Activated CD4-positive, alpha-beta memory T cell treated with anti-CD3 and anti-CD28 coated beads for 36 hours (primary cell): ENCODE data around the gene BCHE. TPM values are rescaled to one million over a fixed set of nuclear protein-coding genes. Genes with fewer than 3 reads are reported as not detected.

Experiments
- CTCF ChIA-PET: fragments of 350-600 bp; sonication (Branson Sonifier 250); formaldehyde crosslinking; loops from one replicate; lab custom pipeline; 2021; ENCODE audit warnings: antibody characterized with exemption, inconsistent platforms; lab: Charles Lee
- POLR2A ChIA-PET: fragments of 350-600 bp; sonication (Branson Sonifier 250); formaldehyde crosslinking; loops from one replicate; lab custom pipeline; 2021; ENCODE audit warnings: antibody characterized with exemption; lab: Charles Lee
- DNase-seq: peaks from one replicate; pipeline ENCODE4 v3.0.0-alpha.2; 2020
- H3K27ac Mint-ChIP-seq: one replicate; pipeline ENCODE4 v1.8.0; 2021; ENCODE audit warnings: mixed read lengths
- H3K27me3 Mint-ChIP-seq: one replicate; pipeline ENCODE4 v1.8.0; 2021; ENCODE audit warnings: mixed read lengths
- H3K36me3 Mint-ChIP-seq: one replicate; pipeline ENCODE4 v1.8.0; 2021; ENCODE audit warnings: mixed read lengths
- H3K4me1 Mint-ChIP-seq: one replicate; pipeline ENCODE4 v1.8.0; 2021; ENCODE audit warnings: low read depth, mixed read lengths
- H3K4me3 Mint-ChIP-seq: one replicate; pipeline ENCODE4 v1.8.0; 2021; ENCODE audit warnings: mild to moderate bottlenecking, mixed read lengths
- H3K9me3 Mint-ChIP-seq: one replicate; pipeline ENCODE4 v1.8.0; 2021; ENCODE audit warnings: mixed read lengths
- intact Hi-C: fragments of 100-400 bp; cut with micrococcal nuclease; formaldehyde crosslinking; loops from one replicate; pipeline ENCODE4 v1.15.1; 2023
- total RNA-seq, 2 experiments: library from RNA; stranded (reverse); gene quantifications; one replicate each; pipeline ENCODE4 v1.2.3, GENCODE V29; 2021

Gene BCHE
- not detected for total RNA-seq

- H3K4me3 Mint-ChIP-seq = no peak within 1 kb of the TSS
- POLR2A ChIA-PET = no interaction called here
- H3K9me3 Mint-ChIP-seq = no peaks in the 10 kb centered on the region
- DNase-seq = no peak
- no peaks in the 10 kb centered on the region for H3K36me3 Mint-ChIP-seq
- H3K27me3 Mint-ChIP-seq = no peaks in the 10 kb centered on the region
- intact Hi-C loops = no loop called here
- H3K27ac Mint-ChIP-seq = no peak within 1 kb of the TSS
- no peaks in the 10 kb centered on the region for H3K4me1 Mint-ChIP-seq
- CTCF ChIA-PET = no interaction called here
Observed at GRCh38 chr3:165837058-165837525, at the start of gene BCHE. Gene BCHE (minus strand): TSS chr3:165837423. CDS start chr3:165831033, 6,390 bp downstream.

- POLR2A ChIA-PET = no interaction called here
- Mint-ChIP-seq H3K9me3 (no peaks in the 10 kb centered on the region), H3K4me3 (no peak overlapping the region), H3K27me3 (no peaks in the 10 kb centered on the region), H3K4me1 (no peaks in the 10 kb centered on the region), H3K36me3 (no peaks in the 10 kb centered on the region), H3K27ac (no peak overlapping the region)
- no peak for DNase-seq
- CTCF ChIA-PET = no interaction called here
- intact Hi-C loops = no loop called here
Observed at GRCh38 chr3:165885558-165886270, 48.5 kb upstream of the BCHE start.

GRCh38 chr3:165884518-165884917, 47.3 kb upstream of the BCHE start:
- H3K27ac Mint-ChIP-seq = no peak overlapping the region
- no peaks in the 10 kb centered on the region for H3K36me3 Mint-ChIP-seq
- H3K27me3 Mint-ChIP-seq = no peaks in the 10 kb centered on the region
- no peak overlapping the region for H3K4me3 Mint-ChIP-seq
- DNase-seq = no peak
- ChIA-PET CTCF (no interaction called here), POLR2A (no interaction called here)
- intact Hi-C loops = no loop called here
- no peaks in the 10 kb centered on the region for H3K4me1 Mint-ChIP-seq
- no peaks in the 10 kb centered on the region for H3K9me3 Mint-ChIP-seq

- Mint-ChIP-seq H3K9me3 (no peaks in the 10 kb centered on the region), H3K4me3 (no peak overlapping the region), H3K36me3 (no peaks in the 10 kb centered on the region), H3K4me1 (no peaks in the 10 kb centered on the region), H3K27ac (no peak overlapping the region), H3K27me3 (no peaks in the 10 kb centered on the region)
- CTCF ChIA-PET = interaction anchor here (0.6 kb wide), 1 partner anchor 36 kb away, joined by 3 read pairs; no protein-coding TSS in a partner anchor
- POLR2A ChIA-PET = no interaction called here
- intact Hi-C loops = no loop called here
- DNase-seq = no peak
Observed at GRCh38 chr3:165883863-165884478, 46.7 kb upstream of the BCHE start.

GRCh38 chr3:165883117-165883516, 45.9 kb upstream of the BCHE start:
- intact Hi-C loops = no loop called here
- H3K9me3 Mint-ChIP-seq = no peaks in the 10 kb centered on the region
- no peaks in the 10 kb centered on the region for H3K4me1 Mint-ChIP-seq
- H3K36me3 Mint-ChIP-seq = no peaks in the 10 kb centered on the region
- no peak overlapping the region for H3K4me3 Mint-ChIP-seq
- ChIA-PET POLR2A (no interaction called here), CTCF (no interaction called here)
- no peak for DNase-seq
- no peak overlapping the region for H3K27ac Mint-ChIP-seq
- no peaks in the 10 kb centered on the region for H3K27me3 Mint-ChIP-seq

- Mint-ChIP-seq H3K9me3 (peaks cover 8% of the 10 kb centered on the region), H3K4me1 (no peaks in the 10 kb centered on the region), H3K36me3 (no peaks in the 10 kb centered on the region), H3K4me3 (no peak overlapping the region), H3K27ac (no peak overlapping the region), H3K27me3 (no peaks in the 10 kb centered on the region)
- CTCF ChIA-PET = no interaction called here
- no peak for DNase-seq
- intact Hi-C loops = no loop called here
- POLR2A ChIA-PET = no interaction called here
Observed at GRCh38 chr3:165875644-165876043, 38.4 kb upstream of the BCHE start.

- POLR2A ChIA-PET = no interaction called here
- H3K36me3 Mint-ChIP-seq = no peaks in the 10 kb centered on the region
- no peak for DNase-seq
- no peak overlapping the region for H3K27ac Mint-ChIP-seq
- CTCF ChIA-PET = no interaction called here
- intact Hi-C loops = no loop called here
- H3K4me1 Mint-ChIP-seq = no peaks in the 10 kb centered on the region
- H3K9me3 Mint-ChIP-seq = peaks cover 8% of the 10 kb centered on the region
- H3K4me3 Mint-ChIP-seq = no peak overlapping the region
- no peaks in the 10 kb centered on the region for H3K27me3 Mint-ChIP-seq
Observed at GRCh38 chr3:165874663-165875489, 37.7 kb upstream of the BCHE start.

- Mint-ChIP-seq H3K4me3 (no peak overlapping the region), H3K27me3 (no peaks in the 10 kb centered on the region), H3K27ac (no peak overlapping the region), H3K36me3 (no peaks in the 10 kb centered on the region), H3K4me1 (no peaks in the 10 kb centered on the region), H3K9me3 (peaks cover 10% of the 10 kb centered on the region)
- DNase-seq = no peak
- ChIA-PET CTCF (no interaction called here), POLR2A (no interaction called here)
- intact Hi-C loops = no loop called here
Observed at GRCh38 chr3:165868088-165868487, 30.9 kb upstream of the BCHE start.

GRCh38 chr3:165859061-165859460, 21.8 kb upstream of the BCHE start:
- intact Hi-C loops = no loop called here
- Mint-ChIP-seq H3K27me3 (no peaks in the 10 kb centered on the region), H3K4me1 (no peaks in the 10 kb centered on the region), H3K9me3 (no peaks in the 10 kb centered on the region), H3K27ac (no peak overlapping the region), H3K4me3 (no peak overlapping the region), H3K36me3 (no peaks in the 10 kb centered on the region)
- ChIA-PET CTCF (interaction anchor here (1.3 kb wide), 1 partner anchor 23 kb away, joined by 3 read pairs; no protein-coding TSS in a partner anchor), POLR2A (no interaction called here)
- DNase-seq = no peak

- Mint-ChIP-seq H3K4me1 (no peaks in the 10 kb centered on the region), H3K36me3 (no peaks in the 10 kb centered on the region), H3K27me3 (no peaks in the 10 kb centered on the region), H3K27ac (no peak overlapping the region), H3K9me3 (no peaks in the 10 kb centered on the region), H3K4me3 (no peak overlapping the region)
- intact Hi-C loops = no loop called here
- no peak for DNase-seq
- ChIA-PET CTCF (no interaction called here), POLR2A (no interaction called here)
Observed at GRCh38 chr3:165855581-165855980, 18.4 kb upstream of the BCHE start.

GRCh38 chr3:165854696-165855095, 17.5 kb upstream of the BCHE start:
- Mint-ChIP-seq H3K27ac (no peak overlapping the region), H3K36me3 (no peaks in the 10 kb centered on the region), H3K9me3 (no peaks in the 10 kb centered on the region), H3K27me3 (no peaks in the 10 kb centered on the region), H3K4me3 (no peak overlapping the region), H3K4me1 (no peaks in the 10 kb centered on the region)
- no peak for DNase-seq
- CTCF ChIA-PET = interaction anchor here (0.6 to 2.0 kb wide), 3 partner anchors 16 to 22 kb away, joined by 3 to 5 read pairs (median 3); no protein-coding TSS in a partner anchor
- POLR2A ChIA-PET = no interaction called here
- intact Hi-C loops = no loop called here

GRCh38 chr3:165852711-165853110, 15.5 kb upstream of the BCHE start:
- POLR2A ChIA-PET = no interaction called here
- Mint-ChIP-seq H3K27ac (no peak overlapping the region), H3K9me3 (no peaks in the 10 kb centered on the region), H3K36me3 (no peaks in the 10 kb centered on the region), H3K27me3 (no peaks in the 10 kb centered on the region), H3K4me3 (no peak overlapping the region), H3K4me1 (no peaks in the 10 kb centered on the region)
- CTCF ChIA-PET = interaction anchor here (0.6 kb wide), 1 partner anchor 479 kb away, joined by 3 read pairs; no protein-coding TSS in a partner anchor
- no peak for DNase-seq
- intact Hi-C loops = no loop called here
